ENCODE data around the gene CYP4B1. TPM values are rescaled to one million over a fixed set of nuclear protein-coding genes. Genes with fewer than 3 reads are reported as not detected.
"Not testable (repeated sequence)": the region's sequence is repeated elsewhere in the genome, so short reads cannot be mapped to it uniquely, and the experiment has no call there.

CYP4B1 gene
- not detected in 2 replicates for total RNA-seq

GRCh38 chr1:46798810-46799209 is at the start of gene CYP4B1:
Gene CYP4B1 (plus strand): TSS chr1:46799046. CDS start chr1:46799082, 36 bp downstream.
- H3K27me3 Mint-ChIP-seq (ENCODE audit: insufficient read depth): no peaks in the 10 kb centered on the region
- no peaks in the 10 kb centered on the region for H3K9me3 Mint-ChIP-seq
- H3K4me3 Mint-ChIP-seq: no peak within 1 kb of the TSS
- no peak for DNase-seq (ENCODE audit: low spot score)
- H3K36me3 Mint-ChIP-seq (ENCODE audit: low read depth): no peaks in the 10 kb centered on the region
- no peak within 1 kb of the TSS for H3K27ac Mint-ChIP-seq
- intact Hi-C loops (cut with micrococcal nuclease): no loop called here
- no peaks in the 10 kb centered on the region for H3K4me1 Mint-ChIP-seq (ENCODE audit: low read depth)

- Mint-ChIP-seq H3K4me3 (no peak overlapping the region), H3K36me3 (ENCODE audit: low read depth) (no peaks in the 10 kb centered on the region), H3K27me3 (ENCODE audit: insufficient read depth) (peaks cover 16% of the 10 kb centered on the region), H3K9me3 (no peaks in the 10 kb centered on the region), H3K27ac (no peak overlapping the region), H3K4me1 (ENCODE audit: low read depth) (no peaks in the 10 kb centered on the region)
- DNase-seq (ENCODE audit: low spot score): no peak
- intact Hi-C loops (cut with micrococcal nuclease): no loop called here
Measured at GRCh38 chr1:46749404-46749803, 49.4 kb upstream of the CYP4B1 start.

- H3K4me3 Mint-ChIP-seq: no peak overlapping the region
- H3K27me3 Mint-ChIP-seq (ENCODE audit: insufficient read depth): peaks cover 20% of the 10 kb centered on the region
- no peak for DNase-seq (ENCODE audit: low spot score)
- intact Hi-C loops (cut with micrococcal nuclease): no loop called here
- no peaks in the 10 kb centered on the region for H3K36me3 Mint-ChIP-seq (ENCODE audit: low read depth)
- no peaks in the 10 kb centered on the region for H3K4me1 Mint-ChIP-seq (ENCODE audit: low read depth)
- H3K27ac Mint-ChIP-seq: no peak overlapping the region
- no peaks in the 10 kb centered on the region for H3K9me3 Mint-ChIP-seq
Measured at GRCh38 chr1:46749921-46750404, 48.9 kb upstream of the CYP4B1 start.

- H3K27ac Mint-ChIP-seq: no peak overlapping the region
- H3K4me3 Mint-ChIP-seq: no peak overlapping the region
- H3K36me3 Mint-ChIP-seq (ENCODE audit: low read depth): no peaks in the 10 kb centered on the region
- no peak for DNase-seq (ENCODE audit: low spot score)
- peaks cover 18% of the 10 kb centered on the region for H3K27me3 Mint-ChIP-seq (ENCODE audit: insufficient read depth)
- intact Hi-C loops (cut with micrococcal nuclease): no loop called here
- no peaks in the 10 kb centered on the region for H3K4me1 Mint-ChIP-seq (ENCODE audit: low read depth)
- H3K9me3 Mint-ChIP-seq: no peaks in the 10 kb centered on the region
Measured at GRCh38 chr1:46753985-46754384, 44.9 kb upstream of the CYP4B1 start.

- H3K27ac Mint-ChIP-seq; H3K36me3 Mint-ChIP-seq (ENCODE audit: low read depth); H3K9me3 Mint-ChIP-seq; H3K4me1 Mint-ChIP-seq (ENCODE audit: low read depth); DNase-seq (ENCODE audit: low spot score); H3K4me3 Mint-ChIP-seq; intact Hi-C loops (cut with micrococcal nuclease): not testable (repeated sequence)
- H3K27me3 Mint-ChIP-seq (ENCODE audit: insufficient read depth): peaks cover 22% of the 10 kb centered on the region
Measured at GRCh38 chr1:46754707-46755106, 44.1 kb upstream of the CYP4B1 start.

GRCh38 chr1:46755121-46755520 is 43.7 kb upstream of the CYP4B1 start:
- DNase-seq (ENCODE audit: low spot score): no peak
- no peaks in the 10 kb centered on the region for H3K9me3 Mint-ChIP-seq
- intact Hi-C loops (cut with micrococcal nuclease): no loop called here
- peaks cover 22% of the 10 kb centered on the region for H3K27me3 Mint-ChIP-seq (ENCODE audit: insufficient read depth)
- no peaks in the 10 kb centered on the region for H3K4me1 Mint-ChIP-seq (ENCODE audit: low read depth)
- no peak overlapping the region for H3K27ac Mint-ChIP-seq
- H3K36me3 Mint-ChIP-seq (ENCODE audit: low read depth): no peaks in the 10 kb centered on the region
- H3K4me3 Mint-ChIP-seq: no peak overlapping the region

GRCh38 chr1:46757247-46757955 is 41.4 kb upstream of the CYP4B1 start:
- no peak for DNase-seq (ENCODE audit: low spot score)
- Mint-ChIP-seq H3K27me3 (ENCODE audit: insufficient read depth) (peaks cover 28% of the 10 kb centered on the region), H3K27ac (no peak overlapping the region), H3K4me1 (ENCODE audit: low read depth) (no peaks in the 10 kb centered on the region), H3K9me3 (no peaks in the 10 kb centered on the region), H3K36me3 (ENCODE audit: low read depth) (no peaks in the 10 kb centered on the region), H3K4me3 (no peak overlapping the region)
- intact Hi-C loops (cut with micrococcal nuclease): no loop called here

- H3K27ac Mint-ChIP-seq: no peak overlapping the region
- H3K9me3 Mint-ChIP-seq: no peaks in the 10 kb centered on the region
- DNase-seq (ENCODE audit: low spot score): no peak
- H3K27me3 Mint-ChIP-seq (ENCODE audit: insufficient read depth): peaks cover 28% of the 10 kb centered on the region
- H3K4me3 Mint-ChIP-seq: no peak overlapping the region
- no peaks in the 10 kb centered on the region for H3K36me3 Mint-ChIP-seq (ENCODE audit: low read depth)
- H3K4me1 Mint-ChIP-seq (ENCODE audit: low read depth): no peaks in the 10 kb centered on the region
- intact Hi-C loops (cut with micrococcal nuclease): no loop called here
Measured at GRCh38 chr1:46757956-46758528, 40.8 kb upstream of the CYP4B1 start.

GRCh38 chr1:46760558-46761166 is 38.2 kb upstream of the CYP4B1 start:
- intact Hi-C loops (cut with micrococcal nuclease): no loop called here
- no peak overlapping the region for H3K27ac Mint-ChIP-seq
- H3K27me3 Mint-ChIP-seq (ENCODE audit: insufficient read depth): peaks cover 20% of the 10 kb centered on the region
- H3K4me3 Mint-ChIP-seq: no peak overlapping the region
- no peaks in the 10 kb centered on the region for H3K9me3 Mint-ChIP-seq
- DNase-seq (ENCODE audit: low spot score): no peak
- H3K36me3 Mint-ChIP-seq (ENCODE audit: low read depth): no peaks in the 10 kb centered on the region
- H3K4me1 Mint-ChIP-seq (ENCODE audit: low read depth): no peaks in the 10 kb centered on the region

GRCh38 chr1:46761740-46762139 is 37.1 kb upstream of the CYP4B1 start:
- Mint-ChIP-seq H3K36me3 (ENCODE audit: low read depth) (no peaks in the 10 kb centered on the region), H3K4me1 (ENCODE audit: low read depth) (no peaks in the 10 kb centered on the region), H3K27me3 (ENCODE audit: insufficient read depth) (peaks cover 15% of the 10 kb centered on the region), H3K27ac (no peak overlapping the region), H3K9me3 (no peaks in the 10 kb centered on the region), H3K4me3 (no peak overlapping the region)
- intact Hi-C loops (cut with micrococcal nuclease): no loop called here
- no peak for DNase-seq (ENCODE audit: low spot score)

- no peak overlapping the region for H3K27ac Mint-ChIP-seq
- no peaks in the 10 kb centered on the region for H3K4me1 Mint-ChIP-seq (ENCODE audit: low read depth)
- H3K27me3 Mint-ChIP-seq (ENCODE audit: insufficient read depth): peaks cover 17% of the 10 kb centered on the region
- no peak overlapping the region for H3K4me3 Mint-ChIP-seq
- intact Hi-C loops (cut with micrococcal nuclease): no loop called here
- no peaks in the 10 kb centered on the region for H3K36me3 Mint-ChIP-seq (ENCODE audit: low read depth)
- no peak for DNase-seq (ENCODE audit: low spot score)
- peaks cover 12% of the 10 kb centered on the region for H3K9me3 Mint-ChIP-seq
Measured at GRCh38 chr1:46764402-46764801, 34.4 kb upstream of the CYP4B1 start.

- peaks cover 33% of the 10 kb centered on the region for H3K9me3 Mint-ChIP-seq
- peaks cover 3% of the 10 kb centered on the region for H3K27me3 Mint-ChIP-seq (ENCODE audit: insufficient read depth)
- no peaks in the 10 kb centered on the region for H3K36me3 Mint-ChIP-seq (ENCODE audit: low read depth)
- H3K27ac Mint-ChIP-seq: no peak overlapping the region
- intact Hi-C loops (cut with micrococcal nuclease): no loop called here
- H3K4me3 Mint-ChIP-seq: no peak overlapping the region
- no peaks in the 10 kb centered on the region for H3K4me1 Mint-ChIP-seq (ENCODE audit: low read depth)
- no peak for DNase-seq (ENCODE audit: low spot score)
Measured at GRCh38 chr1:46767649-46768282, 31.1 kb upstream of the CYP4B1 start.

GRCh38 chr1:46768445-46768844 is 30.4 kb upstream of the CYP4B1 start:
- Mint-ChIP-seq H3K27ac (no peak overlapping the region), H3K36me3 (ENCODE audit: low read depth) (no peaks in the 10 kb centered on the region), H3K4me1 (ENCODE audit: low read depth) (no peaks in the 10 kb centered on the region), H3K27me3 (ENCODE audit: insufficient read depth) (peaks cover 3% of the 10 kb centered on the region), H3K9me3 (peaks cover 33% of the 10 kb centered on the region), H3K4me3 (no peak overlapping the region)
- intact Hi-C loops (cut with micrococcal nuclease): no loop called here
- no peak for DNase-seq (ENCODE audit: low spot score)

Measured in activated T-helper 1 cell treated with anti-CD3 and anti-CD28 coated beads, Interleukin-12 subunit alpha, Interleukin-12 subunit beta, Interleukin-2, Interleukin-4 antibody, amounts not matched to agents 30 ng/mL and 10 ng/mL and 1 ng/mL, durations not matched to agents 14 hours and 24 hours and 36 hours (primary cell).